ENCODE data around the gene LGALS7B.

Gene LGALS7B

GRCh38 chr19:38834590-38834989, 45.6 kb downstream of the LGALS7B start:
- TF ChIP-seq CTCF (IDR thresholded peaks at IDR 0.05), result no peak

- no peak for TF ChIP-seq CTCF (IDR thresholded peaks at IDR 0.05)
Observed at GRCh38 chr19:38836159-38836982, 47.4 kb downstream of the LGALS7B start.

GRCh38 chr19:38836983-38837626, 48.1 kb downstream of the LGALS7B start:
- TF ChIP-seq CTCF (IDR thresholded peaks at IDR 0.05), result no peak

- no peak for TF ChIP-seq CTCF (IDR thresholded peaks at IDR 0.05)
Observed at GRCh38 chr19:38837656-38838121, 48.7 kb downstream of the LGALS7B start.

- TF ChIP-seq CTCF (IDR thresholded peaks at IDR 0.05), result no peak
Observed at GRCh38 chr19:38838208-38838985, 49.4 kb downstream of the LGALS7B start.

- no peak for TF ChIP-seq CTCF (IDR thresholded peaks at IDR 0.05)
Observed at GRCh38 chr19:38838986-38839761, 50.2 kb downstream of the LGALS7B start.
